Measurements from ENCODE around the gene SEZ6L.

DNA sequence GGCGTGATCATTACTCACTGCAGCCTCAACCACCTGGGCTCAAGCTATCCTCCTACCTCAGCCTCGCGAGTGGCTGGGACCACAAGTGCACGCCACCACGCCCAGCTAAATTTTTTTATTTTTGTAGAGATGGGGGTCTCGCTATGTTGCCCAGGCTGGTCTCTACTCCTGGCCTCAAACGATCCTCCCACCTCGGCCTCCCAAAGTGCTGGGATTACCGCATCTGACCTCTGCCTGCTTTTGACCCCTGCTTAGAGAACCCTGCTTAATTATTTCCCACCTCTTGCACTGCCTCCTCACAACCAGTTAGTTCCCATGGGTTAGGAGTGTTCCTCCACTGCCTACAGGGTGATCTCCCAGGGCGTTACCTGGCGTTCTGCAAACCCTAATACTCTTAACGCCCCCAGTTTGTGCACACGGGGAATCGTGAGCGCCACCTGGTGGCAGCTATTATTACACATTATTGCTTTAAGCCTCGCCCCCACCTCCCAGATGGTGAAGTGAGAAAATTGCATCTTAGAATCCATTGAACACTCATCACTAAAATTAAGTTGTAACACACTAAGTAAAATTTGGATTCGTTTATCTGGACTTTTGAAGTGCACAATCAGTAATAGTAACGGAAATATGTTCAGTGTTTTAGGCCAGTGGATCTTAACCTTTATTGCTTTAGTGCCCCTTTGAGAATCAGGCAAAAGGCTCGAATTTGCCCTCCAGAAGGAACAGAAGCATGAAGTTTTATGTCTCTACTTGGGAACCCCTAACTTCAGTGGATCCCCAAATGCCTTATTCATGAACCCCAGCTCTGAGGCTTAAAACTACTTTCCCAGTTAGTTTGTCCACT, 198.4 kb downstream of the SEZ6L start:
- TF ChIP-seq, protein P1, sequence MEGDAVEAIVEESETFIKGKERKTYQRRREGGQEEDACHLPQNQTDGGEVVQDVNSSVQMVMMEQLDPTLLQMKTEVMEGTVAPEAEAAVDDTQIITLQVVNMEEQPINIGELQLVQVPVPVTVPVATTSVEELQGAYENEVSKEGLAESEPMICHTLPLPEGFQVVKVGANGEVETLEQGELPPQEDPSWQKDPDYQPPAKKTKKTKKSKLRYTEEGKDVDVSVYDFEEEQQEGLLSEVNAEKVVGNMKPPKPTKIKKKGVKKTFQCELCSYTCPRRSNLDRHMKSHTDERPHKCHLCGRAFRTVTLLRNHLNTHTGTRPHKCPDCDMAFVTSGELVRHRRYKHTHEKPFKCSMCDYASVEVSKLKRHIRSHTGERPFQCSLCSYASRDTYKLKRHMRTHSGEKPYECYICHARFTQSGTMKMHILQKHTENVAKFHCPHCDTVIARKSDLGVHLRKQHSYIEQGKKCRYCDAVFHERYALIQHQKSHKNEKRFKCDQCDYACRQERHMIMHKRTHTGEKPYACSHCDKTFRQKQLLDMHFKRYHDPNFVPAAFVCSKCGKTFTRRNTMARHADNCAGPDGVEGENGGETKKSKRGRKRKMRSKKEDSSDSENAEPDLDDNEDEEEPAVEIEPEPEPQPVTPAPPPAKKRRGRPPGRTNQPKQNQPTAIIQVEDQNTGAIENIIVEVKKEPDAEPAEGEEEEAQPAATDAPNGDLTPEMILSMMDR (optimal IDR thresholded peaks at IDR 0.05 in 1 of 3, IDR thresholded peaks at IDR 0.05 in 1 of 3, conservative IDR thresholded peaks at IDR 0.05 in 1 of 3; ENCODE audit: extremely low read depth in 1 of 3, insufficient read depth in 2 of 3, low read length in 3 of 3): peak; percentile 79 to 89 (median 83)
- TF ChIP-seq EZH2 (IDR thresholded peaks at IDR 0.05; ENCODE audit: low read length): no peak
